ENCODE results near the gene MSN.

MSN gene

GRCh38 chrX:65769564-65770292, 102.3 kb downstream of the MSN start:
- Histone ChIP-seq H3K4me3 (no peak overlapping the region), H3K9me3 (ENCODE audit: low read depth, low read length) (no peaks in the 10 kb centered on the region), H3K27ac (no peak overlapping the region), H3K9ac (ENCODE audit: insufficient read length) (no peak overlapping the region), H3K36me3 (ENCODE audit: insufficient read depth, low read length) (no peaks in the 10 kb centered on the region)
- TF ChIP-seq EZH2 (IDR thresholded peaks at IDR 0.05) (no peak), FOXP2 (optimal IDR thresholded peaks at IDR 0.05; ENCODE audit: control extremely low read depth, extremely low read length, insufficient read depth) (no peak), POLR2AphosphoS5 (IDR thresholded peaks at IDR 0.05; ENCODE audit: borderline replicate concordance, low read depth, low read length) (no peak)
- DNase-seq (ENCODE audit: low read depth, low spot score): no peak

GRCh38 chrX:65772842-65773241, 105.4 kb downstream of the MSN start:
- no peaks in the 10 kb centered on the region for H3K9me3 ChIP-seq (ENCODE audit: low read depth, low read length)
- no peaks in the 10 kb centered on the region for H3K36me3 ChIP-seq (ENCODE audit: insufficient read depth, low read length)
- no peak overlapping the region for H3K4me3 ChIP-seq

GRCh38 chrX:65781845-65782244, 114.4 kb downstream of the MSN start:
- H3K9ac ChIP-seq (ENCODE audit: insufficient read length): no peak overlapping the region

More at GRCh38 chrX:65772842-65773241, 105.4 kb downstream of the MSN start:
- DNase-seq (ENCODE audit: low read depth, low spot score): no peak
- Histone ChIP-seq H3K9ac (ENCODE audit: insufficient read length) (no peak overlapping the region), H3K27ac (no peak overlapping the region)
- TF ChIP-seq FOXP2 (optimal IDR thresholded peaks at IDR 0.05; ENCODE audit: control extremely low read depth, extremely low read length, insufficient read depth): no peak
- no peak for TF ChIP-seq POLR2AphosphoS5 (IDR thresholded peaks at IDR 0.05; ENCODE audit: borderline replicate concordance, low read depth, low read length)
- no peak for TF ChIP-seq EZH2 (IDR thresholded peaks at IDR 0.05)

GRCh38 chrX:65783746-65784145, 116.3 kb downstream of the MSN start:
- no peak for DNase-seq (ENCODE audit: low read depth, low spot score)
- TF ChIP-seq EZH2 (IDR thresholded peaks at IDR 0.05): no peak
- no peak for TF ChIP-seq FOXP2 (optimal IDR thresholded peaks at IDR 0.05; ENCODE audit: control extremely low read depth, extremely low read length, insufficient read depth)
- no peak for TF ChIP-seq POLR2AphosphoS5 (IDR thresholded peaks at IDR 0.05; ENCODE audit: borderline replicate concordance, low read depth, low read length)
- no peak overlapping the region for H3K4me3 ChIP-seq
- no peak overlapping the region for H3K9ac ChIP-seq (ENCODE audit: insufficient read length)
- no peaks in the 10 kb centered on the region for H3K36me3 ChIP-seq (ENCODE audit: insufficient read depth, low read length)
- H3K27ac ChIP-seq: no peak overlapping the region
- no peaks in the 10 kb centered on the region for H3K9me3 ChIP-seq (ENCODE audit: low read depth, low read length)

More at GRCh38 chrX:65781845-65782244, 114.4 kb downstream of the MSN start:
- Histone ChIP-seq H3K9me3 (ENCODE audit: low read depth, low read length) (no peaks in the 10 kb centered on the region), H3K27ac (no peak overlapping the region), H3K4me3 (no peak overlapping the region), H3K36me3 (ENCODE audit: insufficient read depth, low read length) (no peaks in the 10 kb centered on the region)
- no peak for DNase-seq (ENCODE audit: low read depth, low spot score)
- TF ChIP-seq FOXP2 (optimal IDR thresholded peaks at IDR 0.05; ENCODE audit: control extremely low read depth, extremely low read length, insufficient read depth) (no peak), POLR2AphosphoS5 (IDR thresholded peaks at IDR 0.05; ENCODE audit: borderline replicate concordance, low read depth, low read length) (no peak), EZH2 (IDR thresholded peaks at IDR 0.05) (no peak)
